Fibroblast of peridontal ligament (primary cell): ENCODE data around the gene SAPCD1.

Experiments used
- DNase-seq: peaks from one replicate; pipeline ENCODE4 v3.0.0-alpha.2; 2010; ENCODE audit errors: extremely low read depth

Gene SAPCD1

GRCh38 chr6:31762356-31762755 is at the start of gene SAPCD1:
Gene SAPCD1, plus strand, starts transcription at chr6:31762656. Its CDS starts 399 bp downstream, at chr6:31763055.
- DNase-seq, result no peak

DNA sequence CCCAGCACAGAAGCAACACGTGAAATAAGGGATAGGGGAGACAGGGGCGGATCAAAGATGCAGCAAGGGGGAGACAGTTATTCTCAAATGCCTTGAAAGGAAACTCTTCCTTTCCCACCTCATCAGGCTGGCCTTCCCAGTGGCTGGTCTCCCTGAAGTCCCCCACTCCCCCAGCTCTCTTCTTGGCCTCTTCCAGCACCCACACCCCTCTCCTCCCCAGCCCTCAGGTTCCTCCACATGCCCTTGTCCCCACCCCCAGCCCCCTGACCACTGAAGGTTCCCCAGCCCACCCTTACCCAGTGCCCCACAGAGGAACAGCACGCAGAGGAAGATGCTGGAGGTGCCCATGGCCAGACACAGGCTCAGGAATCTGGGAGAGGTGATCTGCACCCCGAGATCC is 49.0 kb upstream of the SAPCD1 start:
- no peak for DNase-seq

DNA sequence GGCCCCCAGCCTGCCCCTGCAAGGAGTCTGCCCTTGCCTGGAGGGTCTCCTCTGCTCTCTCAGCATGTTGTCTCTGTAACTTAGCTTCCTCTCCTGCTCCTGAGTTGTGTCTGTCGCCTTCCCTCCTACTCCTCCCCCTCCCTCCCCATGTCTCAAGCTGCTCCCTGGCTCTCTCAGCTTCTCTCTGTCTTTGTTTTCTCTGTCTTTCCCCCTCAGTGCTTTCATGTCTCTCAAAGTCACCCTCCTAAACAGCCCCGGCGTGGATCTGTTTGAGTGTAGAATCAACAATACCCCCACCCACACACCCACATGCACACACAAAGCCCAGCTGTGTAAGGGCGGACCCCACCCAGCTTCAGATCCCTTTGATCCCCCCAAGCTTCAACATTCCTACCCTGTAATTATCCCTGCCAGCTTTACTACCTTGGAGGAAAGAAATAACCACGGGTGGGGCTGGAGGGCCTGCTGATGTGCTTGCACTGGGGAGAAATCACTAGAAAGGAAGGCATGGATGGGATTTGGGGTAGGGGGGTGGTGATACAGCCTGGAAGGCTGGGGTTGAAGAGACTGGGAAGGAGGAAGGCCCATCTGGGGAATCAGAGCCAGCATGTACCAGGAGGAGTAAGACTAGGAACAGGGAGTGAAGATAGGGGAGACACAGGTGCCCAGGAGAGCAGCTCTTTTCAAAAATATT is 48.3 kb upstream of the SAPCD1 start:
- no peak for DNase-seq

GRCh38 chr6:31715022-31715958 is 47.2 kb upstream of the SAPCD1 start, which contains the start of gene LY6G6D:
Gene LY6G6D, plus strand, starts transcription at chr6:31715348. Its CDS starts 8 bp downstream, at chr6:31715356.
- DNase-seq, result no peak

DNA sequence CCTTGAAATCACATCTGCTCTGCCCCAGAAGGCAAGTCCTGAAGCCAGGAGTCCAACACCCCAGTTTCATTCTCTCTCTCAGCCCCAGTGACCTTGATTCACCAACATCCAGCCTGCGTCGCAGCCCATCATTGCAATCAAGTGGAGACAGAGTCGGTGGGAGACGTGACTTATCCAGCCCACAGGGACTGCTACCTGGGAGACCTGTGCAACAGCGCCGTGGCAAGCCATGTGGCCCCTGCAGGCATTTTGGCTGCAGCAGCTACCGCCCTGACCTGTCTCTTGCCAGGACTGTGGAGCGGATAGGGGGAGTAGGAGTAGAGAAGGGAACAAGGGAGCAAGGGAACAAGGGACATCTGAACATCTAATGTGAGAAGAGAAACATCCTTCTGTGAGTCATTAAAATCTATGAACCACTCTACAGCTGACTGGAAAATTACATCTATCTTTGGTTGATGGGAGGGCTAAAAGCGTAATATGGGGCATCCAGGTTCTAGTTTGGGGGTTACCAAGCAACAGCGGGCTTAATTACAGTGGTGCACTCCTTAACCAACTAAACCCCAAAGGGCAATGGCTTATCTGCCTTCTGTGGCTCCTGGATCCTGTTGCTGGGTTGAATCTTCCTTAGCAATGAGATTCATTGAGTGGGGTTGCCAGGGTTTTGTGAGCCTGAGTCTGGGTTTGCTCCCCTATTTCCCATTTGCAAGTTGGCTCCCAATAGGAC is 44.8 kb upstream of the SAPCD1 start:
- no peak for DNase-seq

GRCh38 chr6:31718265-31718664 is 44.2 kb upstream of the SAPCD1 start:
- no peak for DNase-seq

GRCh38 chr6:31719001-31719400 is 43.5 kb upstream of the SAPCD1 start:
- DNase-seq, result no peak

DNA sequence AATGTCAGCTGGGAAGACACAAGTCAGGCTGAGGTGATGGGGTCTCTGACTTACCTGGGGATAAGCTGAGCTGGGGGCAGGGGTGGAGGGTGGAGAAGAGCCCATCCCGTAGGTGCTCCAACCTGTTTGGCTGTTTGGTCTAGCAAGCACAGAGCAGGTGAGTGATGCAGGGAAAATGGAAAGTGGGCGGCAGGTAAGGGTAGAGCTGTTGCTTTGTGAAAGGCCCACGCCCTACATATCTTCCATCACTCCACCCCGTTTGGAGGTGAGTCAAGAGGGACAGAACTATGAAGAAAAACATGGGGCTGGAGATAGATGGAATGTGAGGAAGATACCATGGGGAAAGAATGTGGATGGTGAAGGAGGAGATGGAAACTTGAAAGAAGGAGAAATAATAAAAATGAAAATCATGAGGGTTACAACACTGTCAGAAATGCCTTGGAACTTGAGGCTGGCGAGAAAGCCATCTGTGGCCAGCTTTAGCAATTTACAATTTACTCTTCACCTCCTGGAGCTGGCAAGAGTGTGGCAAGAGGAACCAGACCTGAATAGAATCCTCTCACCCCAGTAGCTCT is 42.2 kb upstream of the SAPCD1 start:
- no peak for DNase-seq

- DNase-seq, result no peak
Measured at GRCh38 chr6:31721351-31722020, 41.0 kb upstream of the SAPCD1 start, which contains the start of gene LY6G6C. Gene LY6G6C, minus strand, starts transcription at chr6:31721746. Its CDS starts 67 bp downstream, at chr6:31721679.

DNA sequence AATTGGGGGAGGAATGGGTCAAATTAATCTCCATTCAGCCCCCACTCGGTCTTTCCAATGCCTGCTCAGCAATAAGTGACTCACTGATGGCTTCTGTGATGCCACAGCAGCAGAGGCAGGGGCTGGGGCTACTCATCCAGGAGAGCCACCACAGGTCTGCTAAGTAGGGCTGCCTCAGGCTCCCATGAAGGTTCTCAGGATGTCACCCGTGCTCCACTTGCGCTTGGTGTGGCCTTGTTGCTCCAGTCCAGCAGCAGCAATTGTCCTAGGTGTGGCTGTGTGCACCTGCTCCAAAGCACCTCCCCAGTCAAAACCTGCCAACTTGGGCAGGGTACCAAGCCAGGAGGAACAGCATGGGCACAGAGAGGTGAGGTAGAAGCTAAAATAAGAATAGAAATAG is 40.3 kb upstream of the SAPCD1 start:
- DNase-seq, result no peak

GRCh38 chr6:31723245-31723979 is 39.0 kb upstream of the SAPCD1 start, which contains the start of gene MPIG6B:
Gene MPIG6B, plus strand, starts transcription at chr6:31723373. Its CDS starts 11 bp downstream, at chr6:31723384.
- no peak for DNase-seq

DNA sequence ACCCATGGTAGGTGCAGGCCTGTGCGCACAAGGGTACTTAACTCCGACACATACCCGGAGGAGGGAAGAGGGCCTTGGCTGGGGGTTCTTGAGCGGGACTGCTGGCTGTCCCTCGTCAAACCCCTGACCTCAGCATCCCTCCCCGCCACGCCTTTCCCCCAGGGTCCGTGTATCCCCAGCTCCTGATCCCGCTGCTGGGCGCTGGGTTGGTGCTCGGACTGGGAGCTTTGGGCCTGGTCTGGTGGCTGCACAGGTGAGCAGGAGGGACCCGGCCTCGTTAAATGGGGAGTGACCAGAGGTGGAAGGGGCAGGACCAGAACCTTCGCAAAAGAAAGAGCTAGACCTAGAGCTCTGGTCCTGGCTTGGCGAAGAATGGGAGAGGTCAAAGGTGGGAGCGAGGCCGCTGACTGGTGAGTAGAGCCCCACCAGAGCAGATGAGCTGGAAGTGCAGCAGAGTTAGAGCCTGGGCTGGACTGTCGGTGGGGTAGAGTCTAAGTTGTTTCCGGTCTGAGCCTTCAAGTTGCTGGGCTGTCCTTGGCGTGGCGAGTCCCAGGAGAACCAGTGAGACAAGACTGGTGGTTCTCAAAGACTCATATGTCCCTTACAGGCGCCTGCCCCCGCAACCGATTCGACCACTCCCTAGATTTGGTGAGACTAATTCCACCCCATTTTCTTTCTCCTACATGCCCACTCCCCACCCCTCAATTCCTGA is 38.3 kb upstream of the SAPCD1 start:
- DNase-seq, result no peak

GRCh38 chr6:31725502-31726350 is 36.7 kb upstream of the SAPCD1 start:
- no peak for DNase-seq

DNA sequence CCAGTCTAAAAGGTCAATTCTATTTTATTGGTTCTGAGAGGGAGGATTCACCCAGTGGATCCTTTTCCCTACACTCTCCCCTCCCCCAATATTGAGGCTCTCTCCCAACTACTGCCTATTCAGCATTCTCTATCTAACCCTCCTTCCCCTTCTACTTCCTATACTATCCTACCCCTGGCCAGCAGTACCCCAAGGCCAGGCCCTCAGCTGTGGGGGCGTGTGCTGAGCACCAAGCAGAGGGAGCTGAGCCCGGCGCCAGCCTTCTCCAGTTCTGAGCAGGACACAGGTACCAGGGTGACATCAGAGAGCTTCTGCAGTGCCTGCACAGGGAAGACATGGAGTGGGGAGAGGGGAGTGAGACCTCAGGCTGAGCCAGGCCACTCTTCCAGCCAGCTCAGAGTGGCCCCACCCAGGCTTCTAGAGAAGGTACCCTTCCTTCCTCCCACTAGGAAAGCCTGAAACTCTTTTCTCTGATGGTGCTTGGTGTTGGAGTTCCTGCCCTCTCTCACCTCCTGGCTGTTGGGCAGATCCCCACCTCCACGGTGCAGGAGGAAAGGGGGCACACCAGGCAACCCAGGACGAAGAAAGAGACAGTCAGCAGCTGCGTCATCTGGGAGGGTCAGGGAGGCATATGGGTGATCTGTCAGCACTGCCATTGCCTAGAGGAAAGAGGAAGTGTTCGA is 35.3 kb upstream of the SAPCD1 start:
- DNase-seq, result no peak

- DNase-seq, result no peak
Measured at GRCh38 chr6:31727717-31728671, 34.5 kb upstream of the SAPCD1 start.

DNA sequence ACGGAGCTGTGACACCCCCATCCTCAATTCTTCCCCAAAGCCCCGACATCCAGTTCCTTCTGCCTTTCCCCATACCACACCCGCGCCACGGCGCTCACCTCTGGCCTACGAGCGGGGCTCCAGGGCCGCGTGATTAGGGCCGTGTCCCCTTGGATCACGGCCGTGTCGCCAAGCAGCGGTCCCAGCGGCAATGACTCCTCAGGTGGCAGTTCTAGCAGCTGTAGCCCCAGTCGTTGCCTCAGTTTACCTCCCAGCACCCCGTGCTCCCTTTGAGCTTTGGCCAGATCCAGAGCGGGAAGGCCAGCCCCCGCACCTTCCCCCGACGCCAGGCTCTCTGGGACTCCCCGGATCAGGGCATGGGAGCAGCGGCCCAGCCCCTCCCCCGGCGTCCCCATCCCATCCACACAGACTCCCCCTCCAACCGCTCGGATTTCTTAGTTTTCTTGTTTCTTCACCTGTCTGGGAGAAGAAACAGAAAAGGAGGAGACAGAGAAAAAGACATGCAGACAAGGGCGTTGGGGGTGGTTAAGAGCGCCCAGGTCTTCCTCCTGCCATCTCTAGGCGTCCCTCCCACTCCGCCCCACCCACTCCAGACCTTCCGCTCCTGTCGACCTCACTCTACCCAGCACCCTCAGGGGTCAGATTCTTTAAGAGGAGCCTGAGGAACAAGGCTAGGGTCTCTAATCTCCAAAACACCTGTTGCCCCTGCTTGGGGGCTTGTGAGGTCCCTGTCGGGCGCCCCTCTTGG is 33.5 kb upstream of the SAPCD1 start, which contains the start of gene DDAH2:
TSS of gene DDAH2 (minus strand) at position 533 of the 748 bp plus-strand sequence. CDS start at position 395, 138 bp downstream.
- DNase-seq, result no peak
